Glutamatergic neuron (in vitro differentiated cells): ENCODE data around the gene CHST9. TPM values are rescaled to one million over a fixed set of nuclear protein-coding genes. Genes with fewer than 3 reads are reported as not detected.

Source experiments
- DNase-seq: peaks from one replicate; pipeline ENCODE4 v3.0.0; 2022
- H3K27ac Mint-ChIP-seq: one replicate; pipeline ENCODE4 v1.8.0; 2020; ENCODE audit warnings: mild to moderate bottlenecking, mixed read lengths, inconsistent platforms; ENCODE audit not compliant: unreplicated experiment
- H3K27me3 Mint-ChIP-seq: one replicate; pipeline ENCODE4 v1.8.0; 2020; ENCODE audit warnings: mild to moderate bottlenecking, moderate library complexity, mixed read lengths, inconsistent platforms; ENCODE audit not compliant: unreplicated experiment
- H3K36me3 Mint-ChIP-seq: one replicate; pipeline ENCODE4 v1.8.0; 2020; ENCODE audit warnings: mild to moderate bottlenecking, mixed read lengths, inconsistent platforms; ENCODE audit not compliant: unreplicated experiment
- H3K4me1 Mint-ChIP-seq: one replicate; pipeline ENCODE4 v1.8.0; 2020; ENCODE audit warnings: mild to moderate bottlenecking, low read depth, mixed read lengths, inconsistent platforms; ENCODE audit not compliant: unreplicated experiment
- H3K4me3 Mint-ChIP-seq: one replicate; pipeline ENCODE4 v1.8.0; 2020; ENCODE audit warnings: mild to moderate bottlenecking, mixed read lengths, inconsistent platforms; ENCODE audit not compliant: unreplicated experiment
- H3K9me3 Mint-ChIP-seq: one replicate; pipeline ENCODE4 v1.8.0; 2020; ENCODE audit warnings: mild to moderate bottlenecking, moderate library complexity, mixed read lengths, inconsistent platforms; ENCODE audit not compliant: unreplicated experiment
- total RNA-seq: library from RNA; stranded (reverse); fragmentation: NEBNext Ultra II Directional; extraction: Animal tissue kit (Norgen Biotek cat#: 25700); gene quantifications from one replicate; pipeline ENCODE4 v1.2.1, GENCODE V29; 2021; ENCODE audit not compliant: unreplicated experiment
- TF ChIP-seq, protein P1 (sequence below): fragments of 200-600 bp; sonication (generic); IDR thresholded peaks from one replicate; pipeline ENCODE4 v1.5.0; 2021; ENCODE audit not compliant: partially characterized antibody, unreplicated experiment

CHST9 gene
- total RNA-seq, 1 donor from 2014 or later, result not detected

GRCh38 chr18:27075828-27076227, 109.3 kb downstream of the CHST9 start:
- Mint-ChIP-seq H3K27me3 (no peaks in the 10 kb centered on the region), H3K4me3 (no peak overlapping the region), H3K27ac (no peak overlapping the region), H3K9me3 (no peaks in the 10 kb centered on the region), H3K4me1 (no peaks in the 10 kb centered on the region), H3K36me3 (no peaks in the 10 kb centered on the region)
- DNase-seq, result no peak
- TF ChIP-seq, protein P1, sequence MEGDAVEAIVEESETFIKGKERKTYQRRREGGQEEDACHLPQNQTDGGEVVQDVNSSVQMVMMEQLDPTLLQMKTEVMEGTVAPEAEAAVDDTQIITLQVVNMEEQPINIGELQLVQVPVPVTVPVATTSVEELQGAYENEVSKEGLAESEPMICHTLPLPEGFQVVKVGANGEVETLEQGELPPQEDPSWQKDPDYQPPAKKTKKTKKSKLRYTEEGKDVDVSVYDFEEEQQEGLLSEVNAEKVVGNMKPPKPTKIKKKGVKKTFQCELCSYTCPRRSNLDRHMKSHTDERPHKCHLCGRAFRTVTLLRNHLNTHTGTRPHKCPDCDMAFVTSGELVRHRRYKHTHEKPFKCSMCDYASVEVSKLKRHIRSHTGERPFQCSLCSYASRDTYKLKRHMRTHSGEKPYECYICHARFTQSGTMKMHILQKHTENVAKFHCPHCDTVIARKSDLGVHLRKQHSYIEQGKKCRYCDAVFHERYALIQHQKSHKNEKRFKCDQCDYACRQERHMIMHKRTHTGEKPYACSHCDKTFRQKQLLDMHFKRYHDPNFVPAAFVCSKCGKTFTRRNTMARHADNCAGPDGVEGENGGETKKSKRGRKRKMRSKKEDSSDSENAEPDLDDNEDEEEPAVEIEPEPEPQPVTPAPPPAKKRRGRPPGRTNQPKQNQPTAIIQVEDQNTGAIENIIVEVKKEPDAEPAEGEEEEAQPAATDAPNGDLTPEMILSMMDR, result no peak

DNA sequence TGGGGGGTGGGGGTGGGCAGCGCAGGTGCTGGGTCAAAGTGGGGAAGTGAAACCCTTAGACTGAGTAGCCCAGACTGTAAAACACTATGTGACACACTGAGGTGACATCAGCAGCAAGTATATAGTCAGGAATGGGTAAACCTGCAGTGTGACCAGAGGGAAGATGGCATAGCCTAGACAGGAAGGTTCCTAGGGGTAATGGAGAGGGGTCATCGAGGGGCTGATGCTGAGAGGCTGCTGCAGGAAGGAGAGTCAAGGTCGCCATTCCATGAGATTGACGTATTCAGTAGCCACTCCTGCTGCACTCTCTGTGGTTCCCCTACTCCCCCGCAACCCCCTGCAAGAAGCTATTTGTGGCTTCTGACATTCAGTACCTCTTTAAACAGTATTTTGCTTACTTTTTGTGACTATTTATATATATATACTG, 111.7 kb downstream of the CHST9 start:
- H3K9me3 Mint-ChIP-seq, result no peaks in the 10 kb centered on the region
- H3K36me3 Mint-ChIP-seq, result no peaks in the 10 kb centered on the region
- TF ChIP-seq, protein P1, result no peak
- no peak overlapping the region for H3K4me3 Mint-ChIP-seq
- no peaks in the 10 kb centered on the region for H3K4me1 Mint-ChIP-seq
- no peak overlapping the region for H3K27ac Mint-ChIP-seq
- H3K27me3 Mint-ChIP-seq, result no peaks in the 10 kb centered on the region
- DNase-seq, result no peak

DNA sequence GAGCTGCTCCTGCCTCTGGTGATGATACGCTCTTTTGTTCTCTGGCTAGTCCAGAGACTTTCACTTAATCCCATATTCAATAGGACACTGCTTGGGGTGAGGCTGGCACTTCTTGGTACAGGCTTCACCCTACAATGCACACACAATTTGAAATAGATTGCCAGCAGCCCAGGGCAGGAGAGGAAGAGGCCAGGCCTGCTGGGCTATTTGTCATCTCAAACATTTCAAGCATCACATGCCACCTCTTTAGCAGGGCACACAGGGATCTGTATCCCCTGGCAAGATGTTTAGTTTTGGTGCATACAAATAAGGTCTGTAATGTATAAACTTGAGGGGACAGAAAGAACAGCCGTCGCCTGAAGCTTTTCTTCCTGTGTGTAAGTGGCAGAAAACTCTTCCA, 120.4 kb downstream of the CHST9 start:
- H3K4me3 Mint-ChIP-seq, result no peak overlapping the region
- H3K36me3 Mint-ChIP-seq, result no peaks in the 10 kb centered on the region
- H3K27me3 Mint-ChIP-seq, result no peaks in the 10 kb centered on the region
- H3K9me3 Mint-ChIP-seq, result no peaks in the 10 kb centered on the region
- H3K27ac Mint-ChIP-seq, result no peak overlapping the region
- TF ChIP-seq, protein P1, result no peak
- H3K4me1 Mint-ChIP-seq, result no peaks in the 10 kb centered on the region
- DNase-seq, result no peak

DNA sequence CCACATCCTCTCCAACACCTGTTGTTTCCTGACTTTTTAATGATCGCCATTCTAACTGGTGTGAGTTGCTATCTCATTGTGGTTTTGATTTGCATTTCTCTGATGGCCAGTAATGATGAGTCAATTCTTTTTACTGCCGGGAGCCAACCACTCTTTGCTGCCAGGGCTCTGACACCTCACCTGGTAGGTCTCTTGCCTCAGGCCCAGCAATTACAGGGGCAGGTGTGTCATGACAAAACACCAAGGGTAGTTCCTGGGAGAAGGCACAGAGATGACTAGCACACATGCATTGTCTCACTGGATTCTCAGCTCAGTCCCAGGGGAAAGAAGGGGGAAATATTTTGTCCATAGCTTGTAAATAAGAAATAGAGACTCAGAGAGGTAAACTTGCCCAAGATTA, 122.3 kb downstream of the CHST9 start:
- Mint-ChIP-seq H3K27me3 (no peaks in the 10 kb centered on the region), H3K27ac (no peak overlapping the region), H3K4me3 (no peak overlapping the region), H3K36me3 (no peaks in the 10 kb centered on the region), H3K4me1 (peaks cover 2% of the 10 kb centered on the region), H3K9me3 (no peaks in the 10 kb centered on the region)
- TF ChIP-seq, protein P1, result no peak
- no peak for DNase-seq

DNA sequence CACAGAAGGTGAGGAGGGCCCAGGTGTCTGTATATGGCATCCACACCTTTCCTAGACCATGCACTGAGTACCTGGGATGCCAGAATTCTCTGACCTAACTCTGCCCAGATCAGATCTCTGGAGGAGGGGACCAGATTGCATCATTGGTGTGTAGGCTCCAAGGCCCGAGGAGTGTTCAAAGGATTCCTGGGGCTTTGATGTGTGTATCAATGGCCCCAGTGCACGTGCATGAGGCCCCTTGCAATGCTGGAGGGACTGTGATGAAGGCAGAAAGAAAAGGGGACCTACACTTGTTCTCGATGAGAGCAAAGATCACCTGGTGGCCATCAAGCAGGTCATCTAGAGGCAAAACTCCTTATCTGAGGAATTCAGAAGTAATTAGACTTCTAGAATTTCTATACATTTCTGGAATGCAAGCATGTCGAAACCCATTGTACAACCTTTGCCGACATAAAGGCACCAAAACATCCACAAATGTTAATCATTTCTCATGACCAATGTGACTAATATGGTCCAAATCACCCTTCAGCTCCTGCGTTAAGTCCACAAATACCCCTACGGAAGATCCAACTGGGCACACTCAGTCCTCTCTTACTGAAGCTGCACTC, 123.5 kb downstream of the CHST9 start:
- Mint-ChIP-seq H3K9me3 (no peaks in the 10 kb centered on the region), H3K27ac (no peak overlapping the region), H3K27me3 (no peaks in the 10 kb centered on the region), H3K4me1 (peaks cover 12% of the 10 kb centered on the region), H3K36me3 (no peaks in the 10 kb centered on the region), H3K4me3 (no peak overlapping the region)
- no peak for DNase-seq
- TF ChIP-seq, protein P1, result no peak
